Duodenal mucosa (tissue), 2 donors: Measurements from ENCODE around the gene RABGAP1.

Source experiments
- H3K27ac ChIP-seq: one replicate; pipeline ENCODE4 v1.7.0; 2013; ENCODE audit warnings: low read depth, low read length
- H3K27me3 ChIP-seq, 2 donors: one replicate each; pipeline ENCODE4 v1.7.0; 2013; ENCODE audit warnings: low read length in 2 of 2, control low read depth in 1 of 2; ENCODE audit not compliant: insufficient read depth in 2 of 2, control insufficient read depth in 1 of 2
- H3K36me3 ChIP-seq, 2 donors: one replicate each; pipeline ENCODE4 v1.7.0; 2013; ENCODE audit warnings: low read length in 2 of 2, control low read depth in 1 of 2; ENCODE audit not compliant: insufficient read depth in 2 of 2, control insufficient read depth in 1 of 2
- H3K4me1 ChIP-seq, 2 donors: one replicate each; pipeline ENCODE4 v1.7.0; 2013; ENCODE audit warnings: low read length in 2 of 2, control low read depth in 1 of 2; ENCODE audit not compliant: insufficient read depth in 2 of 2, control insufficient read depth in 1 of 2
- H3K4me3 ChIP-seq, 2 donors: one replicate each; pipeline ENCODE4 v1.7.0; 2013; ENCODE audit warnings: low read length in 2 of 2, low read depth in 1 of 2
- H3K9ac ChIP-seq, 2 donors: one replicate each; pipeline ENCODE4 v1.7.0; 2013; ENCODE audit warnings: low read length in 2 of 2, low read depth in 1 of 2
- H3K9me3 ChIP-seq, 2 donors: one replicate each; pipeline ENCODE4 v1.7.0; 2013; ENCODE audit warnings: low read length in 2 of 2, control low read depth in 1 of 2; ENCODE audit not compliant: control insufficient read depth in 1 of 2

Gene RABGAP1

GRCh38 chr9:123113185-123113584, 172.4 kb downstream of the RABGAP1 start:
- Histone ChIP-seq H3K27ac (no peak overlapping the region), H3K27me3 (no peaks in the 10 kb centered on the region), H3K36me3 (peaks cover 4 to 37% of the 10 kb centered on the region in 2 donors), H3K4me3 (no peak overlapping the region), H3K4me1 (peaks cover 21 to 23% of the 10 kb centered on the region in 2 donors), H3K9me3 (no peaks in the 10 kb centered on the region), H3K9ac (no peak overlapping the region)

- H3K4me3 ChIP-seq, result no peak overlapping the region
- H3K36me3 ChIP-seq, result peaks cover 5 to 19% of the 10 kb centered on the region in 2 donors
- no peaks in the 10 kb centered on the region for H3K9me3 ChIP-seq
- no peak overlapping the region for H3K27ac ChIP-seq
- no peaks in the 10 kb centered on the region for H3K27me3 ChIP-seq
- H3K9ac ChIP-seq, result no peak overlapping the region
- peaks cover 6 to 7% of the 10 kb centered on the region in 2 donors for H3K4me1 ChIP-seq
Observed at GRCh38 chr9:123115146-123115913, 174.5 kb downstream of the RABGAP1 start.

DNA sequence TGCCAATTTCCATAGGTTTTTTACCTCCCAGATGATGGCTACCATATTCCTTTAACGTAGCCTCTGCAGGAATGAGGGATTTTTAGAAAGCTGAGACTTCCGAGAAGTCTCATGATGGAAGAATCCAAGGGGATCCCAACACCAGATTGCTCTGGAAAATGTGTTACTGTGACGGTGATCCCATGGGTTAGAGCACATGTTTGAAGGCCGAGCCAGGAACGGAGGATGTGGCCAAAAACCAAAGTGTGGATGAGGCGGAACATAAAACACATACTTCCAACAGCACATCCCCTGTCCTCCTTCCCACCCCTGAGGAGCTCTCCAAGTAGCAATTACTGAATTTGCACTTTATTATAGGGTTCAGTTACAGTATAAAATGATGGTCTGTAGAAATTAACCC, 175.2 kb downstream of the RABGAP1 start:
- H3K4me1 ChIP-seq, result peaks cover 5 to 6% of the 10 kb centered on the region in 2 donors
- H3K27ac ChIP-seq, result no peak overlapping the region
- H3K4me3 ChIP-seq, result no peak overlapping the region
- no peak overlapping the region for H3K9ac ChIP-seq
- H3K9me3 ChIP-seq, result no peaks in the 10 kb centered on the region
- H3K27me3 ChIP-seq, result no peaks in the 10 kb centered on the region
- H3K36me3 ChIP-seq, result peaks cover 5 to 19% of the 10 kb centered on the region in 2 donors

GRCh38 chr9:123119566-123119965, 178.7 kb downstream of the RABGAP1 start:
- Histone ChIP-seq H3K27ac (no peak overlapping the region), H3K9me3 (no peaks in the 10 kb centered on the region), H3K4me3 (no peak overlapping the region), H3K4me1 (no peaks in the 10 kb centered on the region), H3K27me3 (no peaks in the 10 kb centered on the region), H3K36me3 (peaks cover 5 to 14% of the 10 kb centered on the region in 2 donors), H3K9ac (no peak overlapping the region)

DNA sequence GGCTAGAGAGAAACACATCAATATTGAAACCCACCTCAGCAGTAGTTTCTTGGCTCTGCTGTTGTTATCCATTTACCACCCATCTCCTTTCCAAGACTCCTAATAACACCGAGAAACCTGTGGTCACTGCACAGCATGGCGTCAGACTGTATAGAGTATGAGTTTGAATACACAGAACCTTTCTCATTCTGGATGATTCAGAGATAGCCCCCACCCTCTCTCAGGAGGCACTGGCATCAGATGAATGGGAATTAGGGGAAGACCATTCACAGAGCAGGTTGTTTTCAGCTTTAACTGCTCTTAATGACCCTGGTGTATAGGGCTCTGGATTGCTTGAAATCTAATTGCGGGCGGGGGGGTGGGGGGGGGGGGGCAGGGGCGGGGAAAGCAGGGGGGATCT, 179.3 kb downstream of the RABGAP1 start:
- no peaks in the 10 kb centered on the region for H3K4me1 ChIP-seq
- no peak overlapping the region for H3K4me3 ChIP-seq
- H3K9me3 ChIP-seq, result no peaks in the 10 kb centered on the region
- H3K27me3 ChIP-seq, result no peaks in the 10 kb centered on the region
- H3K36me3 ChIP-seq, result peaks cover 5 to 9% of the 10 kb centered on the region in 2 donors
- H3K9ac ChIP-seq, result no peak overlapping the region
- H3K27ac ChIP-seq, result no peak overlapping the region

GRCh38 chr9:123120953-123121352, 180.1 kb downstream of the RABGAP1 start:
- Histone ChIP-seq H3K27me3 (no peaks in the 10 kb centered on the region), H3K4me3 (no peak overlapping the region), H3K36me3 (peaks cover 2 to 5% of the 10 kb centered on the region in 2 donors), H3K27ac (no peak overlapping the region), H3K9me3 (no peaks in the 10 kb centered on the region), H3K4me1 (no peaks in the 10 kb centered on the region), H3K9ac (no peak overlapping the region)

DNA sequence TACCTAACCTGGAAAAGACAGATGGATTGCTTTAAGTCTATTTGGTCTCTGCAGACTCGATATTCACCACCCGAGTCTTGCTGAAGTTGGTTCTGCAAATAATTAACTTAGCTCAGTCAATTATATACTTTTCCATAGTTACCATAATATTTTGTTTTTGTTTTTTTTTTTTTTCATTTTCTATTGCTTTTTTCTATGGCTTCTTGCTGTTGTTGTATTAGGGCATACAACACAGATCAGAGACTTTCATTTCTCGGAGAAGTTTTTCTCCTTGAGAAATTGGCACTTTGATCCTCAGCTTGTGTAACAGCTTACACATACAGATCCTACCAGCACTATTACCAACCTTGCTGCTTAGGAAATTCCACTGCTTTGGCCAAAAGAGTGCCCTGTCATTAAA, 180.6 kb downstream of the RABGAP1 start:
- H3K36me3 ChIP-seq, result peaks cover 5% of the 10 kb centered on the region in 2 donors
- no peak overlapping the region for H3K27ac ChIP-seq
- H3K27me3 ChIP-seq, result no peaks in the 10 kb centered on the region
- H3K9me3 ChIP-seq, result no peaks in the 10 kb centered on the region
- H3K9ac ChIP-seq, result no peak overlapping the region
- no peak overlapping the region for H3K4me3 ChIP-seq
- H3K4me1 ChIP-seq, result no peaks in the 10 kb centered on the region

DNA sequence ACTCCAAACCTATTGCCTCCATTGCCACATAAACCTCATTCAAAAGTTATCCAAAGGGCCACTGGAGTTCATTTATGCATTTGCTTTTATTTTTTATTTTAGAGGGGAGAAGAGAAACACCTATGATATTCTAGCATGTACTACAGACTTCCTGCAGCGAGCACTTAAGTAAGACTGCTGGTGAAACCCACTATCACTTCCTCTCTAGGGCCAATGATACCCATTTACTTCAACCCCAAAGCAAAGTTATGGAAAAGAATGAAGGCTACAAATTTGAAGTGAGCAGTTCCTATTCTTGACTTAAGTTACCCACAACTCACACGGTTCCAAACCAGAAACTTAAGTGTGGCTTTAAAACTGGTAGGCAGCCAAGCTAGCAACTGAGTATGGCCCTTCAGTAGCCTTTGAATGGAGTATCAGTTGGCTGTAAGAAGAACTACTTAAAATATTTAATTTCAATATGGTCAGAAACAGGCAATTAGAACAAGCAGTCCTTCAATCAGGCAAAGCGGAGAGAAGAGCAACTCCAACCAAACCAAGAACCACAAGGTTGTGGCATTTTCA, 186.8 kb downstream of the RABGAP1 start:
- H3K4me1 ChIP-seq, result no peaks in the 10 kb centered on the region

GRCh38 chr9:123128591-123128990, 187.8 kb downstream of the RABGAP1 start:
- Histone ChIP-seq H3K27ac (no peak overlapping the region), H3K36me3 (peaks cover 16 to 41% of the 10 kb centered on the region in 2 donors), H3K9ac (no peak overlapping the region), H3K9me3 (no peaks in the 10 kb centered on the region), H3K27me3 (no peaks in the 10 kb centered on the region), H3K4me3 (no peak overlapping the region), H3K4me1 (no peaks in the 10 kb centered on the region)

More for the DNA sequence above, 186.8 kb downstream of the RABGAP1 start:
- H3K9me3 ChIP-seq, result no peaks in the 10 kb centered on the region
- H3K4me3 ChIP-seq, result no peak overlapping the region
- H3K27ac ChIP-seq, result no peak overlapping the region
- H3K36me3 ChIP-seq, result peaks cover 16 to 40% of the 10 kb centered on the region in 2 donors
- H3K27me3 ChIP-seq, result no peaks in the 10 kb centered on the region
- no peak overlapping the region for H3K9ac ChIP-seq

DNA sequence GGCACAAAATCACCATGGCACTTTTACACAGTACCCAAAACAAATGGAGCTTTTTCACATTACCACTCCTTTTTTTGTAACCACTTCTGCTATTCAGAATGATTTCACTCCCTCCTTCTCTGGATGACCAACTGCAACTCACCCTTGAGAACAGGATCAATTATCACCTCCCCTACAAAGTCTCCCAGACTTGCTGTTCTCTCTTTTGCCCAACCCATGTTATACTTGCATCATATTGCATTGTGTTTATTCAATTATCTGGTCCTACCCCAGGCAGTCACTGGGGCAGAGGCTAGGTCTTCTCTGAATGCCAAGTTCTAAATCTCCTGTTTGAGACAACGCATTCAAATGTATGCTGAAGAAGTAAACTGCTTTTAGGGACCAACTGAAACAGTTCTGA, 188.6 kb downstream of the RABGAP1 start:
- H3K27ac ChIP-seq, result no peak overlapping the region
- no peaks in the 10 kb centered on the region for H3K9me3 ChIP-seq
- no peak overlapping the region for H3K4me3 ChIP-seq
- H3K27me3 ChIP-seq, result no peaks in the 10 kb centered on the region
- peaks cover 16 to 41% of the 10 kb centered on the region in 2 donors for H3K36me3 ChIP-seq
- H3K4me1 ChIP-seq, result no peaks in the 10 kb centered on the region
- H3K9ac ChIP-seq, result no peak overlapping the region
